OCI-LY1 (cell line): ENCODE results near the gene KDM4F.

Experiments used
- CTCF ChIP-seq: fragments of 200-600 bp; sonication (generic), shearing (Covaris generic); IDR thresholded peaks from 2 replicates; pipeline ENCODE4 v1.5.1; 2017; ENCODE audit warnings: mild to moderate bottlenecking, antibody characterized with exemption, low read length, moderate library complexity, mixed read lengths
- EZH2 ChIP-seq: fragments of 200-600 bp; sonication (generic), shearing (Covaris generic); IDR thresholded peaks from 2 replicates; pipeline ENCODE4 v1.8.0; 2017; ENCODE audit warnings: borderline replicate concordance, mixed run types, mild to moderate bottlenecking, antibody characterized with exemption, low read length, moderate library complexity, mixed read lengths

GRCh38 chr11:95065336-95065735 is 16.1 kb downstream of the KDM4F start:
- TF ChIP-seq CTCF (no peak), EZH2 (no peak)
